ENCODE results near the gene CEP290. TPM values are rescaled to one million over a fixed set of nuclear protein-coding genes. Genes with fewer than 3 reads are reported as not detected.

The CEP290 gene
- total RNA-seq, 1 donor from 2014 or later, result 28.5 TPM

DNA sequence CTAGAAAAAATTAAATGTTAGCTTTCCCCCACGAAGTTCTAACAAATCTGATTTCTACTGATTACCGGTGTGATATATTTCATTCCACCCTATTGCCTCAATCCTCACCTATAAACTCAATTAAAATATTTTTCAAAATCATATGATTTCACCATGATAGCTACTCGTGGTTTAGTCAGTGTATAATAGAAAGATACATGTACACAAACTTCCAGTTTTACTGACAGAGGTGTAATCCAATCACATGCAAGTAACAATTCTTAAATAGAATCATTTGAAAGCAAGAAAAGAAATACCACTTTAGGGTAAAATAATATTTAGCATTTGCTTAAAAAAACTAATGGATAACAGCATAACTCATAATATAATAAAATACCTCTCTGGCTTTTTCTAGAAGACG, 57.7 kb downstream of the CEP290 start:
- Mint-ChIP-seq H3K27ac (no peak overlapping the region), H3K4me3 (no peak overlapping the region), H3K4me1 (ENCODE audit: unreplicated experiment) (no peaks in the 10 kb centered on the region), H3K27me3 (no peaks in the 10 kb centered on the region), H3K36me3 (peaks cover 24% of the 10 kb centered on the region), H3K9me3 (no peaks in the 10 kb centered on the region)
- no peak for DNase-seq (ENCODE audit: extremely low spot score, unreplicated experiment)
- TF ChIP-seq, protein P1, sequence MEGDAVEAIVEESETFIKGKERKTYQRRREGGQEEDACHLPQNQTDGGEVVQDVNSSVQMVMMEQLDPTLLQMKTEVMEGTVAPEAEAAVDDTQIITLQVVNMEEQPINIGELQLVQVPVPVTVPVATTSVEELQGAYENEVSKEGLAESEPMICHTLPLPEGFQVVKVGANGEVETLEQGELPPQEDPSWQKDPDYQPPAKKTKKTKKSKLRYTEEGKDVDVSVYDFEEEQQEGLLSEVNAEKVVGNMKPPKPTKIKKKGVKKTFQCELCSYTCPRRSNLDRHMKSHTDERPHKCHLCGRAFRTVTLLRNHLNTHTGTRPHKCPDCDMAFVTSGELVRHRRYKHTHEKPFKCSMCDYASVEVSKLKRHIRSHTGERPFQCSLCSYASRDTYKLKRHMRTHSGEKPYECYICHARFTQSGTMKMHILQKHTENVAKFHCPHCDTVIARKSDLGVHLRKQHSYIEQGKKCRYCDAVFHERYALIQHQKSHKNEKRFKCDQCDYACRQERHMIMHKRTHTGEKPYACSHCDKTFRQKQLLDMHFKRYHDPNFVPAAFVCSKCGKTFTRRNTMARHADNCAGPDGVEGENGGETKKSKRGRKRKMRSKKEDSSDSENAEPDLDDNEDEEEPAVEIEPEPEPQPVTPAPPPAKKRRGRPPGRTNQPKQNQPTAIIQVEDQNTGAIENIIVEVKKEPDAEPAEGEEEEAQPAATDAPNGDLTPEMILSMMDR (conservative IDR thresholded peaks at IDR 0.05), result no peak

DNA sequence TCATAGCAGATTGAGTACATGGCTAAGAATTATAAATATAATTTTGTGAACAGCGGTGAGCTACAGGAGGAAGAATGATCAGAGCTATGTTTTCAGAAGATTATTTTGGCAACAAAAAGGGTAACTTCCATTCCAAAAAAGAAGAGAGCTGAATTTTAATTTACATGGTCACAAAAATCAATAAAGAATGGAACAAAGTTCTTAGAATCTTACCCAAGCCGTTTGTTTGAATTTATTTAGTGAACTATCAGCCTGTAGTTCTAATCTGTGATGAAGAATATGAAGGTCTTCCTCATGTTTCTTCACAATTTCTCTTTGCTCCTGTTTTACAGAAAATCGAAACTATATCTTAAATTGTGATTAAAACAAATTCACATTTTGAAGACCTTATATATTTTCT, 58.3 kb downstream of the CEP290 start:
- Mint-ChIP-seq H3K4me3 (no peak overlapping the region), H3K36me3 (peaks cover 21% of the 10 kb centered on the region), H3K4me1 (ENCODE audit: unreplicated experiment) (no peaks in the 10 kb centered on the region), H3K27me3 (no peaks in the 10 kb centered on the region), H3K27ac (no peak overlapping the region), H3K9me3 (no peaks in the 10 kb centered on the region)
- no peak for DNase-seq (ENCODE audit: extremely low spot score, unreplicated experiment)
- TF ChIP-seq, protein P1 (conservative IDR thresholded peaks at IDR 0.05), result no peak

DNA sequence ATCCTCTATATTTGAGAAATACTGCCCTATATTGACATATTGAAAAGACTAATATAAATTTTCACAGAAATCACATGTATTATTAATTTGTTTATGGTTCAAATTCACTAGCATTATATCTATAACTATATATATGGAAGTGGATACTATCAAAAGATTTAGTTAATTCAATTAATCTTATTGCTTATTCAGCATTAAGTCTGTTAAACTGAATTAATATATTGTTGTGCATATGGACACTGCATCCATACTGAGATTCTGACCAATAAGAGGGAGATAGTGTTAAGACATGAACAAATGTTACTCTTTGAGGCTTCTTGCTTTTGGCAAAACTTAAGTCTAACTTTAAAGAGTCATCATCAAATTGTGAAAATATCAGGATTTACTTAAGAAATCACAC, 60.6 kb downstream of the CEP290 start:
- no peak overlapping the region for H3K4me3 Mint-ChIP-seq
- peaks cover 15% of the 10 kb centered on the region for H3K36me3 Mint-ChIP-seq
- no peak overlapping the region for H3K27ac Mint-ChIP-seq
- no peaks in the 10 kb centered on the region for H3K9me3 Mint-ChIP-seq
- no peak for DNase-seq (ENCODE audit: extremely low spot score, unreplicated experiment)
- TF ChIP-seq, protein P1 (conservative IDR thresholded peaks at IDR 0.05), result no peak
- H3K27me3 Mint-ChIP-seq, result no peaks in the 10 kb centered on the region
- H3K4me1 Mint-ChIP-seq (ENCODE audit: unreplicated experiment), result no peaks in the 10 kb centered on the region

DNA sequence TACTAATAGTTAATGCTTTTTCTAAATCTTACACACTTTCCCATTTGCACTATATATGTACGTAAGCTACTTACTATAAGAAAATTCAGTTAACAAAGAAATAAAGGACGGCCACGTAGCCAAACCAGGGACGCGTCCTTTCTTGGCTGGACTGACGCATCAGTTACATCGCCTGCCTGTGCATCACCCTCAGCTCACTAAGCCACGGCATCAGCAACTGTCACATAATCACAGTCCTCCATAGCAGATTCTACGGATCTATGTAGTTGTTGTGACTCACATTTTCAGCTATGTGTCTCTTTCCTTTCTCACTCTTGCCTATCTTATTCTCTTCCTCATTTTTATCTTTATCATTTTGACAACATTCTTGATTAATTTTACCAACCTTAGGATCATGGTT, 74.6 kb downstream of the CEP290 start:
- no peak for DNase-seq (ENCODE audit: extremely low spot score, unreplicated experiment)
- H3K9me3 Mint-ChIP-seq, result no peaks in the 10 kb centered on the region
- no peaks in the 10 kb centered on the region for H3K27me3 Mint-ChIP-seq
- H3K27ac Mint-ChIP-seq, result no peak overlapping the region
- TF ChIP-seq, protein P1 (conservative IDR thresholded peaks at IDR 0.05), result no peak
- peaks cover 5% of the 10 kb centered on the region for H3K4me1 Mint-ChIP-seq (ENCODE audit: unreplicated experiment)
- no peak overlapping the region for H3K4me3 Mint-ChIP-seq
- peaks cover 18% of the 10 kb centered on the region for H3K36me3 Mint-ChIP-seq

DNA sequence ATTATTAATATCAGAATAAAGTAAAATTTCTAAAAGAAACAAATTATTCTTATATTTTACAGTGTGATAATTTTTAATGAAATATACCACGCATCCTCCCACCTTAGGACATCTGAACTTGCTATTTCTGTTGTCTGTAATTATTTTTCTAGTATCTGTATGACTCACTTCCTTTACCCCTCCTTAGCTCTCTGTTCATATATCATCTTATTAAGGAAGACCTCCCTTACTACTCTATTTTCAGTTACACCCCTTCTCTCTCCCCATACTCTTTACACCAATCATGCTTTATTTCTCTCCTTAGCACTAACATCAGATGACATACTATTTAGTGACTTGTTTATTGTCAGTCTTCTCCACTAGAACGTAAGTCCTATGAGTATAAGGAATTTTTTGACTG, 78.5 kb downstream of the CEP290 start:
- TF ChIP-seq, protein P1 (conservative IDR thresholded peaks at IDR 0.05), result no peak
- Mint-ChIP-seq H3K36me3 (peaks cover 15% of the 10 kb centered on the region), H3K27me3 (no peaks in the 10 kb centered on the region), H3K4me3 (no peak overlapping the region), H3K4me1 (ENCODE audit: unreplicated experiment) (no peaks in the 10 kb centered on the region), H3K27ac (no peak overlapping the region), H3K9me3 (no peaks in the 10 kb centered on the region)
- no peak for DNase-seq (ENCODE audit: extremely low spot score, unreplicated experiment)

DNA sequence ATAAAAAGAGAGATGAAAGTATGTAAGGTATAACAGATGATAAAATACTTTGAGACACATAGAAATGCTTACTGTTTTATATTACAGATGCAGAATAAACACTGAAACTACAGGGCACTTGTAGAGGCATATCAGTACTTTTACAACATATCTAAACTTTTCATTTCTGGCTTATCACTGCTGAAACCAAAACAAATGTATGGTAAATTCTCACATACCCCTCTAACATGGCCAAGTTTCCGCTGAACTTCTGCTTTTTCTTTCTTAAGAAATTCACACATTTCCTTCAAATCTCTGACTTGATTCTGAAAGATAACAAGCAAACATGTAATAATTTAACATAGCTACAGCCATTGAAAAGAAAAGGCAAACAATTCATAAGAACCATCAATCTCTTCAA, 79.4 kb downstream of the CEP290 start:
- no peak for DNase-seq (ENCODE audit: extremely low spot score, unreplicated experiment)
- no peak overlapping the region for H3K27ac Mint-ChIP-seq
- no peak overlapping the region for H3K4me3 Mint-ChIP-seq
- no peaks in the 10 kb centered on the region for H3K4me1 Mint-ChIP-seq (ENCODE audit: unreplicated experiment)
- peaks cover 24% of the 10 kb centered on the region for H3K36me3 Mint-ChIP-seq
- no peaks in the 10 kb centered on the region for H3K9me3 Mint-ChIP-seq
- TF ChIP-seq, protein P1 (conservative IDR thresholded peaks at IDR 0.05), result no peak
- no peaks in the 10 kb centered on the region for H3K27me3 Mint-ChIP-seq
